DMS79 (cell line): ENCODE measurements around the gene SLC28A1.
"Not testable (repeated sequence)": the region's sequence is repeated elsewhere in the genome, so short reads cannot be mapped to it uniquely, and the experiment has no call there.

ENCODE experiments used
- DNase-seq: peaks from one replicate; lab custom pipeline; 2025; lab: John Stamatoyannopoulos, UW

Gene SLC28A1

GRCh38 chr15:84970843-84971242 lies 86.4 kb downstream of the SLC28A1 start:
- DNase-seq: no peak

GRCh38 chr15:84973492-84974460 lies 89.3 kb downstream of the SLC28A1 start:
- no peak for DNase-seq

DNA sequence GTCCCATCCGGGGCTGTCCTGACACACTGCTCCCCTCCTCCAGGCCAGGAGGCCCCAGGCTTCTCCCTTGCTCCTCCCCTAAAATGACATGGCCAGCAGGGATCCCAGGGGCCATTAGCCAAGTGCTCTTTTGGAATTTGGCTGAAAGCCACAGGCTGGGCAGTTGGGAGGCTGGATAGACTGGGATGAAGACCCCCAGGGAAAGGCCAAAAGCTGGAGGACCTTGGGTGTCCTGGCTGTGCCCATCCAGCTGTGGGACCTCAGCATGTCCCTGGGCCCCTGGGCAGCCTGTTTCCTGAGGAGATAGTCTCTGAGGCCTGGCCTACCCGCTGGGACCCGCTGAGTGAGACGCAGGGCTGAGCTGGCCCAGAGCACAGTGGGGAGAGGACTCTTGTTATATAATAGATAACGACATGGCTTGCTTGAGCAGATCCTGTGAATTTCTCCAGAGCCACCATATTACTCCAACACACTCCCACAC lies 91.4 kb downstream of the SLC28A1 start:
- DNase-seq: no peak

DNA sequence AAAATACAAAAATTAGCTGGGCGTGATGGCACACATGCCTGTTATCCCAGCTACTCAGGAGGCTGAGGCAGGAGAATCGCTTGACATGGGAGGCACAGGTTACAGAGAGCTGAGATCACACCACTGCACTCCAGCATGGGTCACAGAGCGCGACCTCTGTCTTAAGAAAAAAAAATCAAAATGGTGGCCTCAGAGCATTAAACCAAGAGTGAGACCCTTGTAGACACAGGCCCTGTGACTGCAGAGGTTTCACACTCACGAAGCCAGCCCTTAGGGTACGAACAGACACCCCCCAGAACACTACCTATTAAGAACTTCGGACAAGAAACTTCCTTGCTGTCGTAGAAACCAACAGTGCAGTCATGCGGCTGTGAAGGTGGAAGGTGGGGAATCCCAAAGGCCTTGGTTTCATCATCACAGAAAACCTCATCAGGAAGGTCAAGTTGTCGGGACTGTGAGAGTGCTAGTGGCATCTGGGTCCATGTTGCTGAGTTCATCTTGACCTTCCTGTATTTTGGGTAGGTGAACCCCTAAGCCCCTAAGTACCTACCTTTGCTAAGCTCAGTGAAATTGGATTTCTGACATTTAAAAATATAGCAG lies 92.4 kb downstream of the SLC28A1 start:
- DNase-seq: no peak

- DNase-seq: no peak
These were observed 95.2 kb downstream of the SLC28A1 start for GRCh38 chr15:84979651-84980050.

DNA sequence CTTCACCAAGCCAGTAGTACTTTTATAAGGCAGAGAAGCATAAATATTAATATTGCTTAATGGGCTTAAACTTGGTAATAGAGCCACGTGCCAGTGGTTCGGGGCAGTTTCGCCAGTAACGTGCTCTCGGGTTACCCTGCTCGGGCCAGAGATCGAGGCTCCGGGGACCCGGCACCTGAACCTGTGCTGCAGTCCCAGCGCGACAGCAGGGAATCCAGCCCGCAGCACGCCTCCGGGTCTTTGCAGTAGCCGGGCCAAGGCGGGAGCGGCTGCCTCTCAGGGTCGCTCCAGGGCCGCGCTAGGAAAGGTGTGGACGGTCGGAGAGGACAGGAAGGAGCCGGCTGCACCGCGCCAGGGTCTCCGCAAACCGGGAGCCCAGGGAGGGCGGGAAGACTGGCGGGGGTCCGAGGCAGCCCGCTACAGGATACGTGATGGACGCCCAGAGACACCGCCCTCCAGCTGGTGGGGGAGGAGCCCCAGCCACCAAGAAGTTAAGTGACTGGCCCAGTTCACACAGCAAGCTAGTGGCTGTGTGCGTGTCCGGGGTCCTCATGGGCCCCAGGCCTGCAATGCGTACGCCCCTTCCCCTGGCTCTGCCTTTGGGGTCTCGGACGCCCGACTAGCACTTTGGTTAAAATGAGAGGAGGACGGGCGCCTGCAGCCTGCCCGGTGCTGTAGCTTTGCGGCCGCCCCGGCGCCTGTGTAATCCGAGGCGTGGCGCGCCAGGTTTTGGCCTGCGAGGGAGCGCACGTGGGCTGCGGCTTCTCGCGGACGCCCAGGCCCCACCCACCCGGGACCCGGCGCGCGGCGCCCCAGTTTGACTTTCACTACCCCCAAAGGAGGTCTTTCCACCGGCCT lies 96.0 kb downstream of the SLC28A1 start:
- peak; percentile 38 for DNase-seq

- peak; percentile 35 for DNase-seq
These were observed 96.7 kb downstream of the SLC28A1 start for GRCh38 chr15:84981054-84981710.

DNA sequence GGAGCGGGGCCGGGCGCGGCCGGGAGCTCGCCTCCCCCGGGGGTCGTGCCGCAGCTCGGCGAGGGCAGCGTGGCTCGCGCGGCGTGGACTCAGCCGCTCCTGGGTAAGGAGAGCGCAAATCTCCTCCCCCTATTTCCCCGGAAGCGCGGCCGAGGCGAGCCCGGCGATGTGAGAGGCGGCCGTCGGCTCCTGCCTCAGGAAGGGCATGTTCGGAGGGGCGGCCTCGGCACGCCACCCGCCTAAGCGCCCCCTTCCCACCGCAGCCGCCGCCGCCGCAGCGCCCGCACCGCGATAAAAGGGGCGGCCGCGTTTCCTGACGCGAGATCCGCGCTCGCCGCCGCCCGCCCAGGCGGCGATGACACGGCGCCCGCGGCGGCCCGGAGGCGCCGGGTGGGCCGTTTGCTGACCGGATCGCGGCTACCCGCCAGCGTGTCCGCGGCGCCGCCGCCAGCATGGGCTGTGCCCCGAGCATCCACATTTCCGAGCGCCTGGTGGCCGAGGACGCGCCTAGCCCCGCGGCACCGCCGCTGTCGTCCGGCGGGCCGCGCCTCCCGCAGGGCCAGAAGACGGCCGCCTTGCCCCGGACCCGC lies 97.3 kb downstream of the SLC28A1 start, which contains the start of gene PDE8A:
Gene PDE8A, plus strand, starts transcription at position 146 of the 590 bp plus-strand sequence. Its CDS starts 307 bp downstream, at position 453.
- DNase-seq: no peak

DNA sequence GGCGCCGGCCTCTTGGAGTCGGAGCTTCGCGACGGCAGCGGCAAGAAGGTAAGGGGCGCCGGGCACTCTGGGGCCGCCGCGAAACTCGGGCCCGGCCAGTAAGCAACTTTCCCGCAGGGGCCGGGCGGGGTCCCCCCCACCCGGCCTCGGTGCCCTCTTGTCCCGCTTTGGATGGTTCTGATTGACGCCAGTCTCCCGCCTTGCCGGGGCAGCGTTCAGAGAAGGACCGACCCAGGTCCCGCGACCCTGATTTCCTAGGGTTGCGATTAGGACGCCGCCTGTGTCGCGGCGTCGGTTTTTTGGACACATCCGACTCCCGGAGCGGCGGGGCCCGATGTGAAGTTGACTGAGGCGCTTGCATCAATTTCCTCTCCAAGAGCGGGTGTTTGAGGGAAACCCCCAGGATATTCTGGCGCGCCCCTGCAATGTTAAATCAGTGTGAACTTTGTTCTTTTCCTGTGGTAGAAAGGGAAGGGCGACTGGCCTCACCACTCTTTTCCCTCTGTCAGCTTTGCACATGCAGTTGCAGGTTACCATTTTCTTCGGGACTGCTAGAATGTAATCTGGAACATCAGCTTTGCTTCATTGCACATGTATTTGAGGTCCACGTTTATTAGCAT lies 97.9 kb downstream of the SLC28A1 start:
- DNase-seq: no peak

- DNase-seq: no peak
These were observed 98.8 kb downstream of the SLC28A1 start for GRCh38 chr15:84983294-84983693.

DNA sequence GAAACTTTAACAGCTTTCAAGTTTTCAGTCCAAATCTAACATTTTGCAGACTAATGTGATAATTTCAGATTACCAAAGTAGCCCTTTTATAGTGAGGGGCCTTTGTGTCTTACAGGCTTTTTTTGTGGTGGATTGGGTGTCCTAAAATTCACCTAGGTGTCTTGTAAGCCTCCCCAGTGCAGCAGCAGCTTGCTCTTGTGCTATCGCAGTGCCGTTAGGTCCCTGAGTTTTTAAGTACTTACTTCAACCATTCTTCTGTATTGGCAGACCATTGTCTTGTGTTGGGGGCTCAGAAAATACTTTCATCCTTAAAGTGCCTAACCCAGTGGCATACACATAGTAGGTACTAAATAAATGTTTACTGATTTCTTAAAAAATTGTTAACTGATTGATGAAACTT lies 99.2 kb downstream of the SLC28A1 start:
- DNase-seq: no peak

DNA sequence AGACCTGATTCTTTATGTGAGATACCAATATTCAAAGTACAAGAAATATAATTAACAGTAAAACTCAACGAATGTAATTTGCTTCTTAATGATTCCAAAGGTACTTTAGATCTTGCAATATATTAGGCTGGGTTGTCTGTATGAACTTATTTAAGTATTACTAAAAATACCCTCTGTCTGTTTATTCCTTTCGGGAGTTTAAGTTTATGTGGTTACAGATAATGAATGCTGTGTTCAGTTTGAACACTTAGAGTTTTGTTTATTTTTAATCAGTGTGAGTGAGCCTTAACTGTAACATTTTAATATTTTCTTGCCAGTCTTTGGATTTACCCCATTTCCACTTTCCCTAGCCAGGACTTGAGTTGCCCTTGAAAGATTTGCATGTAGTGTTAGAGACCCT lies 100.7 kb downstream of the SLC28A1 start:
- DNase-seq: no peak

GRCh38 chr15:84987351-84987750 lies 102.9 kb downstream of the SLC28A1 start:
- DNase-seq: not testable (repeated sequence)

DNA sequence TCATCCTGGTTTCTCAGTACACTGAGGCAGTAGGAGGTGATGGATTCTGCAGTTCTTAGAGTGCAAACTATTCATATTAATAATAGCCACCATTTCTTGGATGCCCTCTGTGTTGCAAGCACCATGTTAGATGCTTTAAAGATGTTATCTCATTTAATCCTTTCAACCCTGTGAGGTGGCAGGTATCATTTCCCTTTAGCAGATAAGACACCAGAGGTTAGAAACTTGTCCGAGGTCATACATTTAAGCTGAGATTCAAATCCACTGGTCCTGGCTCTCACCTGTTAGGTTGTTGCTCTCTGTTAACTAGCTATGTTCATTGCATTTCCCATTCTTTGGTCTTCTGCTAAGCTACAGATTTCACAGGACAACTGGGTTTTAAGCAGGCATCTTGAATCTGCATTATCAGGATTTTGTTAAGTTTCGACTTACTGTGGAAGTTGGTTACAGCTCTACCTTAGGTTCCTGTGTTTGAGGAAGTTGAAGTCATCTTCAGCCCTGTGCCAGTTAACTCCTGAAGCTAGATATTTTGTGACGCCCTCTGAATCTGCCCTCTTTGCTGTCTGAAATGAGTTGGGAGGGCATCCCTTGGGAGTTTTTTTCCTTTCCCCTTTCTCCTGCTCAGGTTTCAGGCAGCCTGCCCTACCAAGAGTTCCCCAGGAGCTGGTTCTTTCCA lies 103.6 kb downstream of the SLC28A1 start:
- DNase-seq: no peak

- DNase-seq: no peak
These were observed 104.6 kb downstream of the SLC28A1 start for GRCh38 chr15:84988909-84989644.

GRCh38 chr15:84990507-84990906 lies 106.0 kb downstream of the SLC28A1 start:
- DNase-seq: no peak

DNA sequence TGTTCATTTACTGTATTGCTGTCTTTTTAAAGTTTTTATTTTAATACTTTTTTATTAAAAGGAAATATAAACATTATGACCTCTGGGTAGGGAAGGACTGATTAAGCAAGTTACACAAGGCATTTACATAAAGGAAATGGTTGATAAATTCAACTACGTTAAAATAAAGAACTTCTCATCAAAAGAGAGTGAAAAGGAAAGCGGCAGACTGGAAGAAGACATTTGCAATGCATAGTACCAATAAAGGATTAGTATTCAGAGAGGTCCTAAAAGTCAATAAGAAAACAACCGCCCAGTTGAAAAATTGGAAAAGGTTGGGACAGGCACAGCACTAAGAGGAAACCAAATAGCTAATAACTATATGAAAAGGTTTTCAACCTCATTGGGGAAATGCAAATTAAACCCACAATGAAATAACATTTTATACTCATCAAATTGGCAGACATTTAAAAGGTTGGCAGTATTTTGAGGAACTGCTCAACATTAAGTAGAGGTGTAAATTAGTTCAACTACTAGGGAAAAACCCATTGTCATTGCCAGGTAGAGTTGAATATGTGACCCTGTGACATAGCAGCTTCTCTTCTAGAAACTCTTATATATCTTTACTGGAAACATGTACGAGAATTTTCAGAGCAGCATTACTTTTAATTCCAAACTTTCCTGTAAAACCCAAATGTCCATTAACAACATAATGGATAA lies 106.7 kb downstream of the SLC28A1 start:
- DNase-seq: no peak

- DNase-seq: no peak
These were observed 107.9 kb downstream of the SLC28A1 start for GRCh38 chr15:84992157-84992944.
